SK-N-SH (cell line): ENCODE data around the gene KPTN. TPM values are rescaled to one million over a fixed set of nuclear protein-coding genes. Genes with fewer than 3 reads are reported as not detected.

ENCODE experiments used
- CTCF ChIA-PET: fragments of 300-600, 350-600 bp; formaldehyde crosslinking; extraction: SDS; loops from one replicate; lab custom pipeline; 2021; lab: Yijun Ruan, JAX
- POLR2A ChIA-PET: fragments of 350-600 bp; sonication (Branson Sonifier 250); formaldehyde crosslinking; extraction: SDS; loops from one replicate; lab custom pipeline; 2020; ENCODE audit warnings: antibody characterized with exemption, inconsistent platforms; lab: Yijun Ruan, JAX
- DNase-seq: peaks from one replicate; pipeline ENCODE4 v3.0.0; 2012
- H2AFZ ChIP-seq: fragments of 200-600 bp; sonication (generic); 2 replicates; pipeline ENCODE4 v1.8.1; 2016; ENCODE audit warnings: antibody characterized with exemption, mild to moderate bottlenecking, low read depth
- H3F3A ChIP-seq: fragments of 200-600 bp; sonication (generic); replicated peaks from 2 replicates; pipeline ENCODE3; 2016; ENCODE audit warnings: antibody characterized with exemption, mild to moderate bottlenecking; ENCODE audit not compliant: insufficient read depth
- H3K27ac ChIP-seq, 2 experiments: fragments of 200-500 bp in 1 of 2; fragments of 200-600 bp in 1 of 2; sonication (Bioruptor generic) in 1 of 2; sonication (generic), shearing (Covaris generic) in 1 of 2; 2 replicates each; pipeline versions ENCODE4 v1.5.1 to v1.6.1; 2014 to 2016; ENCODE audit warnings: low read depth in 2 of 2, inconsistent platforms in 1 of 2, low read length in 1 of 2, mild to moderate bottlenecking in 1 of 2, mixed read lengths in 1 of 2
- H3K27me3 ChIP-seq: fragments of 200-600 bp; sonication (generic), shearing (Covaris generic); 2 replicates; pipeline ENCODE4 v1.6.1; 2016; ENCODE audit warnings: mixed run types; ENCODE audit not compliant: insufficient read depth
- H3K36me3 ChIP-seq, 2 experiments: fragments of 200-500 bp in 1 of 2; fragments of 200-600 bp in 1 of 2; sonication (Bioruptor generic) in 1 of 2; sonication (generic) in 1 of 2; replicated peaks in 1 of 2; 2 replicates each; pipeline versions ENCODE3 to v1.5.1; 2014 to 2016; ENCODE audit warnings: low read length in 1 of 2, mild to moderate bottlenecking in 1 of 2; ENCODE audit not compliant: insufficient read depth in 2 of 2, control insufficient read depth in 1 of 2
- H3K4me1 ChIP-seq, 2 experiments: fragments of 200-500 bp in 1 of 2; fragments of 200-600 bp in 1 of 2; sonication (Bioruptor generic) in 1 of 2; sonication (generic), shearing (Covaris generic) in 1 of 2; 2 replicates each; pipeline versions ENCODE4 v1.5.1 to v1.6.1; 2014 to 2016; ENCODE audit warnings: low read depth in 1 of 2, low read length in 1 of 2, mixed run types in 1 of 2; ENCODE audit not compliant: insufficient read depth in 2 of 2, control insufficient read depth in 1 of 2
- H3K4me2 ChIP-seq: fragments of 200-600 bp; sonication (generic), shearing (Covaris generic); 2 replicates; pipeline ENCODE4 v1.6.1; 2017; ENCODE audit warnings: mixed run types
- H3K4me3 ChIP-seq, 2 experiments: fragments of 200-500 bp in 1 of 2; fragments of 200-600 bp in 1 of 2; sonication (Bioruptor generic) in 1 of 2; sonication (generic), shearing (Covaris generic) in 1 of 2; 2 replicates each; pipeline versions ENCODE4 v1.5.1 to v1.8.1; 2014 to 2016; ENCODE audit warnings: low read depth in 2 of 2, inconsistent platforms in 1 of 2, low read length in 1 of 2, mild to moderate bottlenecking in 1 of 2, mixed read lengths in 1 of 2, moderate library complexity in 1 of 2
- H3K79me2 ChIP-seq: fragments of 200-600 bp; sonication (generic); 2 replicates; pipeline ENCODE4 v1.8.1; 2017; ENCODE audit warnings: mild to moderate bottlenecking; ENCODE audit not compliant: insufficient read depth
- H3K9ac ChIP-seq: fragments of 200-600 bp; sonication (generic); 2 replicates; pipeline ENCODE4 v1.6.1; 2017; ENCODE audit warnings: mixed run types
- H3K9me2 ChIP-seq: fragments of 200-600 bp; sonication (generic); 2 replicates; pipeline ENCODE4 v1.6.1; 2017; ENCODE audit warnings: mixed run types
- H3K9me3 ChIP-seq: fragments of 200-600 bp; sonication (generic); 2 replicates; pipeline ENCODE4 v1.6.1; 2017; ENCODE audit warnings: mixed run types, mild to moderate bottlenecking, moderate library complexity
- H4K20me1 ChIP-seq: fragments of 200-600 bp; sonication (generic); 2 replicates; pipeline ENCODE4 v1.6.1; 2017; ENCODE audit warnings: mild to moderate bottlenecking, mixed run types; ENCODE audit not compliant: insufficient read depth
- CTCF ChIP-seq: fragments of 200-600 bp; sonication (generic); IDR thresholded peaks from 2 replicates; pipeline ENCODE4 v1.6.1; 2017; ENCODE audit warnings: antibody characterized with exemption, mild to moderate bottlenecking, moderate library complexity
- EP300 ChIP-seq, 2 experiments: IDR thresholded peaks; 2 replicates each; pipeline versions ENCODE4 v1.4.0 to v1.6.1; 2012; ENCODE audit warnings: borderline replicate concordance in 1 of 2, low read depth in 1 of 2, low read length in 1 of 2
- EZH2phosphoT487 ChIP-seq: fragments of 200-600 bp; sonication (generic); IDR thresholded peaks from 2 replicates; pipeline ENCODE4 v1.6.1; 2017; ENCODE audit warnings: low read depth, mixed run types, mild to moderate bottlenecking, antibody characterized with exemption, moderate library complexity, borderline replicate concordance
- FOSL2 ChIP-seq: IDR thresholded peaks from 2 replicates; pipeline ENCODE4 v1.4.0; 2012; ENCODE audit warnings: low read depth, mild to moderate bottlenecking, moderate library complexity, borderline replicate concordance
- FOXM1 ChIP-seq: IDR thresholded peaks from 2 replicates; pipeline ENCODE4 v1.4.0; 2012; ENCODE audit warnings: low read depth, mild to moderate bottlenecking
- IRF3 ChIP-seq: fragments of 150-350 bp; IDR thresholded peaks from 2 replicates; pipeline ENCODE4 v1.6.1; 2016; ENCODE audit warnings: mild to moderate bottlenecking, low read depth, low read length
- JUND ChIP-seq: IDR thresholded peaks from 2 replicates; pipeline ENCODE4 v1.4.0; 2012
- MEF2A ChIP-seq: IDR thresholded peaks from 2 replicates; pipeline ENCODE4 v1.4.0; 2012; ENCODE audit warnings: low read depth, borderline replicate concordance
- NRF1 ChIP-seq: IDR thresholded peaks from 2 replicates; pipeline ENCODE4 v1.6.1; 2012; ENCODE audit warnings: low read depth, mild to moderate bottlenecking, low read length
- PBX3 ChIP-seq: IDR thresholded peaks from 2 replicates; pipeline ENCODE4; 2012
- POLR2AphosphoS5 ChIP-seq: IDR thresholded peaks from 2 replicates; pipeline ENCODE4 v1.6.1; 2012; ENCODE audit warnings: low read depth, low read length
- RAD21 ChIP-seq: IDR thresholded peaks from 2 replicates; pipeline ENCODE4 v1.6.1; 2012; ENCODE audit warnings: mild to moderate bottlenecking, low read length
- RCOR1 ChIP-seq: fragments of 150-350 bp; IDR thresholded peaks from 2 replicates; pipeline ENCODE4 v1.6.1; 2017; ENCODE audit warnings: antibody characterized with exemption, low read length
- SIN3A ChIP-seq: IDR thresholded peaks from 2 replicates; pipeline ENCODE4 v1.6.1; 2012; ENCODE audit warnings: low read depth, mild to moderate bottlenecking, low read length, moderate library complexity, borderline replicate concordance
- WGBS: methylation state at CpG from one replicate; pipeline ENCODE4 v1.1.6; 2017; ENCODE audit warnings: low lambda C conversion rate; 5-methylcytosine and 5-hydroxymethylcytosine counted together
- polyA plus RNA-seq, 3 experiments: library from polyadenylated mRNA; depleted of rRNA; stranded (reverse); fragments of >200 nt; gene quantifications; 2 replicates each; pipeline ENCODE4 v1.2.3, GENCODE V29; 2012
- TF ChIP-seq, protein P1 (sequence below): IDR thresholded peaks from 2 replicates; pipeline ENCODE4 v1.4.0; 2012; ENCODE audit warnings: low read depth
- TF ChIP-seq, protein P2 (sequence below): IDR thresholded peaks from 2 replicates; pipeline ENCODE4 v1.4.0; 2012; ENCODE audit warnings: low read depth, borderline replicate concordance

Gene KPTN
- polyA plus RNA-seq, 1 of the 3 experiments (the other 2 are of a cell fraction), result 15.8 TPM

DNA sequence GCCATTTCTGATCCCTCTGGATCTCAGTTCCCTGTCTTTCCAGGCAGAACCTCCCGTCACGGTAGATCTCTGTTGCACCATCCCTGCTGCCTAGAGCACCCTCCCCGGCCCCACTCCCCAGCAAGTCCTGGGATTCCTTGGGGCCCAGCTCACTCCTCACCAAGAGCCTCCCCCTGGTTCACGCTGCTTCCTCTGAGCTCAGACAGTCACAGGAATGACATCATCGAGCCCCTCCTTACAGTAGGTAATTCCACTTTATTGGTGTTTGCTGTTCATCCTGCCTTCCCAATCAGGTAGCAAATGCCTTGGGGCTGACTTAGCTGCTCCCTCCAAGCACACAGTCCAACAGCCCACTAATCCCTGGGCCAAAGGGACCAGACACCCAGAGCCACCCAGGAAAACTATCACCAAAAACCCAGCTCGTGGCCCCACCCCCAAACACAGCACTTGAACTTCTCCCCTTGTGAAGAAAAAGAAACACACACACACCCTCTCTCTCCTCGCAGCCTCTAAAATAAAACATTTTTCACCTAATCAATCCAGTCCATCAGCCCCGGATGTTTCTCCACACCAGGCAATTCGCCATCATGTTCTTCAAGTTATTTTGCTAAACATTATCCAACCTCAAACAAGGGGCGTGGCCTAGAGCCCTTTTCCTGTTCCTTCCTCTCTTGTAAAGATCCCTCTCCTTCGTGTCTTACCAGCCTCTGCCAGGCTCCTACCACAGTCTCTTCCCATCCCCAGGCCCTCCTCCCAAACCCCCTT, 28.3 kb upstream of the KPTN start (continued):
- TF ChIP-seq CTCF, result no peak
- TF ChIP-seq POLR2AphosphoS5, result no peak
- TF ChIP-seq JUND, result no peak
- TF ChIP-seq RAD21, result no peak
- no peak for TF ChIP-seq IRF3

DNA sequence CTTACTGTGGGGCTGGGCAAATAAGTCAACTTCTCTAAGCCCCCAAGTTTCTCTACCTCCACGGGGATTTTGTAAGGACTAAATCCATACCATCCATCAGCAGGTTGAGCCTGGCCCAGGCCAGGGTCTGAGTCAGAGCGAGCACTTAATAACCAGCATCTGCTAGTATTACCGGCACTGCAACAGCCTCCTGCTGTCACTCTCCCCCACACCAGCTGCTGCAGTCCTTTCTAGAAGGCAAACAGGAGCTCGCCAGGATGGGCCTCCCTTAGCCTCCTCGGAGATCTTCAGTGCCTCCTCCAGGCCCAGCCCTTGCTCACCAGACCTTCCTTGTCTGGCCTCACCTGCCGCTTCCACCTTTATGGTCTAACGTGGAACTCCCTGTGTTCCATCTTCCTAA, 27.7 kb upstream of the KPTN start:
- H3K9me3 ChIP-seq, result no peaks in the 10 kb centered on the region
- no peak overlapping the region for H3K27ac ChIP-seq
- no peak for TF ChIP-seq NRF1
- no peak for TF ChIP-seq EP300 (IDR thresholded peaks at IDR 0.05; ENCODE audit: borderline replicate concordance in 1 of 2, low read depth in 1 of 2, low read length in 1 of 2)
- TF ChIP-seq FOXM1, result no peak
- TF ChIP-seq, protein P1, sequence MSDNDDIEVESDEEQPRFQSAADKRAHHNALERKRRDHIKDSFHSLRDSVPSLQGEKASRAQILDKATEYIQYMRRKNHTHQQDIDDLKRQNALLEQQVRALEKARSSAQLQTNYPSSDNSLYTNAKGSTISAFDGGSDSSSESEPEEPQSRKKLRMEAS, result no peak
- no peak for TF ChIP-seq PBX3
- TF ChIP-seq MEF2A, result no peak
- TF ChIP-seq SIN3A, result no peak
- TF ChIP-seq, protein P2, sequence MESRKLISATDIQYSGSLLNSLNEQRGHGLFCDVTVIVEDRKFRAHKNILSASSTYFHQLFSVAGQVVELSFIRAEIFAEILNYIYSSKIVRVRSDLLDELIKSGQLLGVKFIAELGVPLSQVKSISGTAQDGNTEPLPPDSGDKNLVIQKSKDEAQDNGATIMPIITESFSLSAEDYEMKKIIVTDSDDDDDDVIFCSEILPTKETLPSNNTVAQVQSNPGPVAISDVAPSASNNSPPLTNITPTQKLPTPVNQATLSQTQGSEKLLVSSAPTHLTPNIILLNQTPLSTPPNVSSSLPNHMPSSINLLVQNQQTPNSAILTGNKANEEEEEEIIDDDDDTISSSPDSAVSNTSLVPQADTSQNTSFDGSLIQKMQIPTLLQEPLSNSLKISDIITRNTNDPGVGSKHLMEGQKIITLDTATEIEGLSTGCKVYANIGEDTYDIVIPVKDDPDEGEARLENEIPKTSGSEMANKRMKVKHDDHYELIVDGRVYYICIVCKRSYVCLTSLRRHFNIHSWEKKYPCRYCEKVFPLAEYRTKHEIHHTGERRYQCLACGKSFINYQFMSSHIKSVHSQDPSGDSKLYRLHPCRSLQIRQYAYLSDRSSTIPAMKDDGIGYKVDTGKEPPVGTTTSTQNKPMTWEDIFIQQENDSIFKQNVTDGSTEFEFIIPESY, result no peak
- no peak for TF ChIP-seq FOSL2
- TF ChIP-seq RCOR1, result no peak
- TF ChIP-seq EZH2phosphoT487, result no peak
- H3K4me2 ChIP-seq, result no peak overlapping the region
- 86% methylated on average over 7 of the region's 7 CpGs for WGBS
- POLR2A ChIA-PET, result no interaction called here
- no peaks in the 10 kb centered on the region for H3F3A ChIP-seq
- CTCF ChIA-PET, result interaction anchor here (0.8 to 7.9 kb wide), 4 partner anchors 28 to 187 kb away, joined by 3 to 168 read pairs (median 4); partner anchors contain the start of gene KPTN
- H3K9me2 ChIP-seq, result no peaks in the 10 kb centered on the region
- H3K9ac ChIP-seq, result no peak overlapping the region
- H3K4me3 ChIP-seq, result no peak overlapping the region
- H3K4me1 ChIP-seq, result peaks cover 15 to 34% of the 10 kb centered on the region in 2 experiments; a peak in 3 of 4 replicates
- H2AFZ ChIP-seq, result no peak overlapping the region
- H4K20me1 ChIP-seq, result peaks cover 38% of the 10 kb centered on the region
- H3K79me2 ChIP-seq, result peaks cover 76% of the 10 kb centered on the region
- DNase-seq, result no peak
- H3K36me3 ChIP-seq, result peaks cover 0 to 3% of the 10 kb centered on the region in 2 experiments
- no peaks in the 10 kb centered on the region for H3K27me3 ChIP-seq
